Posterior cingulate gyrus (tissue), 11 donors: Measurements from ENCODE around the gene FRMD3.
"Not testable (repeated sequence)": the region's sequence is repeated elsewhere in the genome, so short reads cannot be mapped to it uniquely, and the experiment has no call there.

Source experiments
- DNase-seq, 10 donors: peaks; one replicate each; pipeline versions ENCODE4 v3.0.0 to v3.0.0-alpha.2; 2020 to 2021; ENCODE audit warnings: mixed read lengths in 3 of 10
- intact Hi-C: fragments of 100-400 bp; cut with DNase I; formaldehyde crosslinking; loops from one replicate; pipeline ENCODE4 v1.15.1; 2023

FRMD3 gene

GRCh38 chr9:83403527-83404238, 134.5 kb downstream of the FRMD3 start:
- DNase-seq, result no peak
- intact Hi-C loops, result no loop called here

- no peak for DNase-seq
- intact Hi-C loops, result no loop called here
Measured at GRCh38 chr9:83401328-83401900, 136.8 kb downstream of the FRMD3 start.

GRCh38 chr9:83396813-83397212, 141.4 kb downstream of the FRMD3 start:
- intact Hi-C loops, result no loop called here

GRCh38 chr9:83396342-83396741, 141.9 kb downstream of the FRMD3 start:
- DNase-seq, result no peak
- intact Hi-C loops, result no loop called here

More at GRCh38 chr9:83396813-83397212, 141.4 kb downstream of the FRMD3 start:
- DNase-seq, result no peak

GRCh38 chr9:83392228-83392627, 146.0 kb downstream of the FRMD3 start:
- intact Hi-C loops, result no loop called here
- DNase-seq, result no peak

GRCh38 chr9:83388346-83388745, 149.9 kb downstream of the FRMD3 start:
- intact Hi-C loops, result no loop called here
- DNase-seq, result no peak

- intact Hi-C loops, result no loop called here
Measured at GRCh38 chr9:83387401-83388185, 150.6 kb downstream of the FRMD3 start.

GRCh38 chr9:83385317-83385716, 152.9 kb downstream of the FRMD3 start:
- intact Hi-C loops, result no loop called here

More at GRCh38 chr9:83387401-83388185, 150.6 kb downstream of the FRMD3 start:
- DNase-seq, result no peak

GRCh38 chr9:83384214-83384613, 154.0 kb downstream of the FRMD3 start:
- intact Hi-C loops, result no loop called here
- DNase-seq, result no peak

More at GRCh38 chr9:83385317-83385716, 152.9 kb downstream of the FRMD3 start:
- no peak for DNase-seq

- no peak for DNase-seq
- intact Hi-C loops, result no loop called here
Measured at GRCh38 chr9:83383034-83383433, 155.2 kb downstream of the FRMD3 start.

- intact Hi-C loops, result no loop called here
- DNase-seq, result no peak
Measured at GRCh38 chr9:83382421-83382820, 155.8 kb downstream of the FRMD3 start.

GRCh38 chr9:83379045-83379444, 159.2 kb downstream of the FRMD3 start:
- intact Hi-C loops, result no loop called here
- DNase-seq, result no peak

GRCh38 chr9:83372957-83373356, 165.2 kb downstream of the FRMD3 start:
- DNase-seq, result no peak
- intact Hi-C loops, result no loop called here

GRCh38 chr9:83367326-83367725, 170.9 kb downstream of the FRMD3 start:
- DNase-seq, result no peak

GRCh38 chr9:83362341-83362995, 175.7 kb downstream of the FRMD3 start:
- DNase-seq, result no peak

More at GRCh38 chr9:83367326-83367725, 170.9 kb downstream of the FRMD3 start:
- intact Hi-C loops, result no loop called here

GRCh38 chr9:83359039-83359438, 179.2 kb downstream of the FRMD3 start:
- intact Hi-C loops, result no loop called here
- DNase-seq, result no peak

More at GRCh38 chr9:83362341-83362995, 175.7 kb downstream of the FRMD3 start:
- intact Hi-C loops, result no loop called here

GRCh38 chr9:83358493-83358892, 179.7 kb downstream of the FRMD3 start:
- intact Hi-C loops, DNase-seq: not testable (repeated sequence)

- no peak for DNase-seq
- intact Hi-C loops, result no loop called here
Measured at GRCh38 chr9:83355729-83356151, 182.5 kb downstream of the FRMD3 start.

GRCh38 chr9:83355024-83355444, 183.2 kb downstream of the FRMD3 start:
- DNase-seq, result no peak
- intact Hi-C loops, result no loop called here

GRCh38 chr9:83349031-83349430, 189.2 kb downstream of the FRMD3 start:
- intact Hi-C loops, result no loop called here
- DNase-seq, result no peak
